Activated T-cell treated with anti-CD3 and anti-CD28 coated beads, Interleukin-2, amount 50 U/mL, for 48 hours (primary cell): Measurements from ENCODE around the gene MRPL21.

Experiments
- DNase-seq, 2 experiments: peaks; one replicate each; pipeline ENCODE4 v3.0.0-alpha.2; 2020

The MRPL21 gene

DNA sequence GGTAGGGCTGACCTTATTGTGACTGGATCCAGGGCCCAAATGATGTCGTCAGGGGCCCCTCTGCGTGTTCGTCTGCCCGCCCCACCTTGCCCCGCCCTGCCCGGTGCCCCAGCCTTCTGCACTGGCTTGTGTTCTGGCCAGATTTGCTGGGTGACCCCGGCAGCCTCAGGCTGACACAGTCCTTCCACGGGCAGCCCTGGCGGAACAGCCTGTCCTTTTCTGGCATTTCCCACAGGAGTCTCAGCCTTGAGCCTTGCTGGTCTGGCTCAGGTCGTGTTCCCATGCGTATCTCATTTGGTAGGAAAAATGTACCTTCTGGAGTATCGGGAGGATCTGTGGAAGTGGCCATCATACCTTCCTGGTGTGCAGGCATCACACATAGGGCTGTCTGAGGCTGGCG is 31.0 kb upstream of the MRPL21 start:
- DNase-seq, result no peak

DNA sequence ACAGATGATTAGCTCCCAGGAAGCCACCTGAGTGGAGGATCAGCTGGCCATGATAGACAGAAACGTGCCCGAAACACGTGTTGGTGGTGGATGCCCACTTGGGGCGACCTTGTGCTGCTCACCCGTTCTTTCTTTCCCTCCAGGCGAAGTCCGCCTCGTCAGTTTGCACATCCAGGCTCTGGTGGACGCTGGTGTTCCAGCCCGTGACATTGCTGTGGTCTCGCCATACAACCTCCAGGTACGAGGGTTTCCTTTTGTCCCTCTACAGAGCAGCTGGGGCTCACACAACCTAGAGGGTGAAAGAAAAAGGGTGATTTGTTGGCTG is 30.7 kb upstream of the MRPL21 start:
- DNase-seq, result no peak

DNA sequence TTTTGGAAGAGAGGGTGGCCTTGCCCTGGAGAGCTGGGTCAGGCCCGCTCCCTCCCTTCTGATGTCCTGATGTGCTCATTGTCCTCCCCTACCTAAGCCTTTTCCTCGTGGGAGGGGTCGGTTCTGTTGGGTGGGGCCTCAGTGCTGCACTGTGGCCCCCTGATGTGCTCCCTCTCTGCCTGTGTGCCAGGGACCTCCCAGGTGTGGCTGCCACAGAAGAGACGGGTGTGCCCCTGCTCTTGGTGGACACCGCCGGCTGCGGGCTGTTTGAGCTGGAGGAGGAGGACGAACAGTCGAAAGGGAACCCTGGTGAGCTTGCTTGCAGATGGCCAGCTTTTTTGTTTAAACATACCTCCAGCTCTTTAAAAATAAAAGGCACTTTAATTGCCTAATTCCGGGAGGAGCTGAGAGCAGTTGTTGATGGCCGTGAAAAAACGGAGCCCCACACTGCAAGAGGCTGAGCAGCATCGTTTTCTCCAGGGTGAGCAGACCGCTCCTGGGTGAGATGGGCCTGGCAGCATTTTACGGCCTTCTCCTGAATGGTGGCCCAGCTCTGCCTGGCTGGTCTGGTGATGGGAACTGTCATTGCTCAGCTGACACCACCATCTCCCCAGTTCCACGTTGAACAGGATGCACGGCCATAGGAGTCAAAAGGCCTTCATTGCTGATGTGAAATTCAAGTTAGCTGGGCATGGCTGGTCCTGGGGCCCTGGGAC is 30.1 kb upstream of the MRPL21 start:
- no peak for DNase-seq

DNA sequence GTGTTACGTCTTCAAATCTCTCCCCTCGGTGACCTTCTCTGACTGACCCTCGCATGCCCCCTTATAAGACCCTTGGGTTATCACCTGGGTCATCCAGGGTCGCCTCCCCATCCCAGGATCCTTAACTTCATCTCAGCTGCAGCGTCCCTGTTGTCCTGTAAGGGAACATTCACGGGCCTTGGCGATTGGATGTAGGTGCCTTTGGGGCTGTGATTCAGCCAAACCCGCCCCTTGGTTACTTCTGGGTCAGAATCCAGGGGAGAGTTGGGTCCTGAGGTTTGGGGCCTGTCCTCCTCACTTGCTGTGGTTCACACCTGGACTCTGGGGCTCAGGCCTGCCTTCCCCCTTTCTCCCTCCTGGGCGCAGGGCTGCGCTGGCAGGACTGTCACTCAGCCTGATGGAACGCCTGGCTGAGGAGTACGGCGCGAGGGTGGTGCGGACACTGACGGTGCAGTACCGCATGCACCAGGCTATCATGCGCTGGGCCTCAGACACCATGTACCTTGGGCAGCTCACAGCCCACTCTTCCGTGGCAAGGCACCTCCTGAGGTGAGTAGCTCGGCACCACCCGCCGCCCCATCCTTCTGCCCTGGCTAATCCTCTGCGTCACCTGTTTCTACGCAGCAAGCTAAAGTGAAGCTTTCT is 29.4 kb upstream of the MRPL21 start:
- no peak for DNase-seq

DNA sequence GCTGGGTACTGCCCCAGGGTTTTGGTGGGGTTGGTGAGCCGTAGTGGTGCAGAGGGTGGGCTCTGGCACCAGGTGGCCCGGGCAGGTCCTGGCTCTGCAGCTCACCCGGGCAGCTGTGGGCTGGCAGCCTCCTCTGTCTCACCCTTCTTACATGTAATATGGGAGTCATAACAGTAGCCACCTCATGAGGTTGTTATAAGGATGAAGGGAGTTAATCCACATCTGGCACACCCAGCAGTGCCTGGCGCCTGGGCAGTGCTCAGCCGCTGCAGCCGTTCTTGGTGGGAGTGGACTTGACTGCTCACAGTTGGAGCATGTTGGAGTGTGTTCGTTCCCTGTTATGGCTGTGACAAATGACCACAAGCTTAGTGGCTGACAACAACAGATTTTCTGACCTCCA is 28.7 kb upstream of the MRPL21 start:
- no peak for DNase-seq

DNA sequence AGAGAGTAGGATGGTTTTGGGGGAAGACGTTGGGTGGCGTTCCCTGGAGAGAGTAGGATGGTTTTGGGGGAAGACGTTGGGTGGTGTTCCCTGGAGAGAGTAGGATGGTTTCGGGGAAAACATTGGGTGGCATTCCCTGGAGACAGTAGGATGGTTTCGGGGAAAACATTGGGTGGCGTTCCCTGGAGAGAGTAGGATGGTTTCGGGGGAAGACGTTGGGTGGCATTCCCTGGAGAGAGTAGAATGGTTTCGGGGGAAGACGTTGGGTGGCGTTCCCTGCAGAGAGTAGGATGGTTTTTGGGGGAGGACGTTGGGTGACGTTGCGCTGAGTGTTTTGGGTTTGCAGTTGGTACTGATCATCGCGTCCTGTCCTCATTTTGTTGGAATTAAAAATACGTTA is 28.3 kb upstream of the MRPL21 start:
- no peak for DNase-seq

DNA sequence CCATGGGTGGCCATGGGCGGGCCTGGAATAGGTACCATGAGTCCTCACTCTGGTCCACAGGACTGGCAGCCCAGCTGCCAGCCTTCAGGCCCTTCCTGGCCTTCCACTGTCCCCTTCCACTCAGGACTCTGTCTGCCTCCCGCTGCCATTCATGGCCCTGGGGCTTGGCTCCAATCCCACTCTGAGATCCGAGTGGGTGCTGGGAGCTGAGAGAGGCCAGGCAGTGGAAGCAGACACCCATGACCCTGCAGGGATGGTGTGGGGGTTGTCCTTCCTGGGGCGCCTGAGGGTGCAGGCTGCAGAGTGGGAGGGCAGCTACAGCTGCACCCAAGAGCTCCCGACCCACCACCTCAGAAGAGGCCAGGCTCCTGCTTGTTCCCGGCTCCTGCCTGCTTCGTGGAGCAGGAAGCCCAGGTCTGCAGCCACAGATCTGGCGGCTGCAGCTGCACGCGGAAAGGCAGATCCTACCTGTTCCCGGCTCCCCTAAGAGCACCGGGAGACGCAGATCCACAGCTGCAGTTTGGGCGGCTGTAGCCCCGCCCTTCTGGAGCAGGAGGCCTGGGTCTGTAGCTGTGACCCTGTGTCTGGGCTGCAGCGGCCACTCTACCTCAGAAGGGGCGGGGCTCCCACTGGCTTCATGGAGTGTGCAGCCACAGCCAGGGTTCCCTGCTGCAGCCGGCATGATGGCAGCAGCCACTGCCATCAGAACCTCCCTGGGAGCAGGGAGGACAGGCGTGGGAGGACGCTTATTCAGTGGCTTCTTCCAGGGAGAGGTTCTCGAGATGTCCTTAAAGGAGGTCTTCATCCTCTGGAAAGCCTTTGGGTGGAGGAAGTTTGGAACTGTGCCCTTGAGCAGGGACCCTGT is 27.6 kb upstream of the MRPL21 start:
- no peak for DNase-seq

DNA sequence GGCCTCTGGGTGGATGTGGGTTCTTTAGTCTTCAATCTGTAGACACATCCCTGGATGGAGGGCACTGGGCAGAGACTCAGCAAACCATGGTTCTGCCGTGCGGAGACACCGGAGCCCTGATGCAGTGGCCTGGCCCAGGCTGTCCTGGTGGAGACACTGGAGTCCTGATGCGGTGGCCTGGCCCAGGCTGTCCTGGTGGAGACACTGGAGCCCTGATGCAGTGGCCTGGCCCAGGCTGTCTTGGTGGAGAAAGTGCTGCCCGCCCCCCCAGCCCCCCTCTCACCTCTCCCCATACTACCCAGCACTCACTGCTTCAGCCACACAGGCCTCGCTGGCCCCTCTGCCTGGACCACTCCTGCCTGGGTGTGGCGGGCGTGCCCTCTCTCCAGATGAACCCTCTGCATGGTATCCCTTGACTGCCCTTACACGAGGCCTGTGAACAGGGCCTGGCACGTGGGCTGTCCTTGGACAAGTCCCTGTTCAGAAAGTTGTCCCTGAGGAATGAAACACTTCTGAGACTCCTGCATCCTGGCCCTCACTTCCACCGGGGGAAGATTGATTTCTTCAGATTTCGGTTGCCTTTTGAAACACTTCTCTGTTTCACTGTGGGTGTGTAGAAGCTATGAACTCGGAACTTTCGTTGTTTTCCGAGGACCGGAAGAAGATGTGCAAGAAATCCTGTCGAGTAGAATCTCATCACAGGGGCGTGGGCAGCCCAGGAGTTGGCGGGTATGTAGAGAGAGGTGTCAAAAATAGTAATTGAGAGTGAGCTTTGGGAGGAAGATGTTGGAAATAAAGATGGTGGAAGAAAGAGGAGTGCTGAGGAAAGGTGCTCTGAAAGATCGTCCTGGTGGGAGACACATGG is 26.3 kb upstream of the MRPL21 start:
- DNase-seq, result no peak

DNA sequence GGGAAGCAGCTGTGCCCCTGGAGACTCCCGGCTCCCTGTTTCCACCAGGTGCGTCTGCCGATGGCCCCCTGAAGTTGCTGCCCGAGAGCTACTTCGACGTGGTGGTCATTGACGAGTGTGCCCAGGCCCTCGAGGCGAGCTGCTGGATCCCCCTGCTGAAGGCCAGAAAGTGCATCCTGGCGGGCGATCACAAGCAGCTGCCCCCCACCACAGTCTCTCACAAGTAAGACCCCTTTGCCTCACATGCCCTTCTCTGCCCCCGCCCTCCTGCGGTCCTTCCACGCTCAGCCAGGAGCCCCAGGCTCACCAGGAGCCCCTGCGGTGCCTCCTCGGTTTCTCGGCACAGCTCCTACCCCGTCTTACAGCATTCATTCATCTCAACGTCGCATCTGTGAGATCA is 25.5 kb upstream of the MRPL21 start:
- no peak for DNase-seq

DNA sequence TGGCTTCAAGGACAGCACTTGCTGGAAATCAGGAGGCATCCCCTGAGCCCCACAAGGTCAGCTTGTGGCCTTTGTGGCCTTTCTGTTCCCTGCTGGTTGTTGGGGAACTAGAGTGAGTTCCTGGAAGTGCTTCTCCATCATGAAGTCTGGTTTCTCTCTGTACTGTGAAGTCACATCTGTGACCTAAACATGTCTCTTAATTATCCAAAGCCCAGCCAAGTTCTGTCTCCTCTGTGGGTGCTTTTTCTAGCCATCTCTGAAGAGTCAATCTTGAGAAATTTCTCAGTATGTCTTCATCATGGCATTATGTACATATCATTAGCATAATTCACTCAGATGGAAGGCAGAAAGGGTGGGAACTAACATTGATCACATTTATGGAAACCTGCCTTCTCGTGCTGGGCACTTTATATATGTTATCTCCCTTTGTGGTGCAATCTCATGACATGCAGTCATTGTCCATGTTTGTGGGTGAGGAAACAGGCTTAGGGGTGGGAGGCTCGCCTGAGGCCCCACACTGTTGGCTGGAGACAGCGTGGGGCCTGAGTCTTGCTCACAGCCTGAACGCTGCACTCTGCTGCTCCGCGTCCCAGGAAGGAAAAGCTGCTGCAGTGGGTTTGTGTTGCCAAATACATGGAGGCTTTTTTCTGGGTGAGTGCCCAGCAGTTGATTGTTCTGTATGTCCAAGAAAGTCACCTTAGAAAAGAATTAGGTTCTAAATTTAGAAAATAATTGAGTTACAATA is 24.7 kb upstream of the MRPL21 start:
- DNase-seq, result no peak

DNA sequence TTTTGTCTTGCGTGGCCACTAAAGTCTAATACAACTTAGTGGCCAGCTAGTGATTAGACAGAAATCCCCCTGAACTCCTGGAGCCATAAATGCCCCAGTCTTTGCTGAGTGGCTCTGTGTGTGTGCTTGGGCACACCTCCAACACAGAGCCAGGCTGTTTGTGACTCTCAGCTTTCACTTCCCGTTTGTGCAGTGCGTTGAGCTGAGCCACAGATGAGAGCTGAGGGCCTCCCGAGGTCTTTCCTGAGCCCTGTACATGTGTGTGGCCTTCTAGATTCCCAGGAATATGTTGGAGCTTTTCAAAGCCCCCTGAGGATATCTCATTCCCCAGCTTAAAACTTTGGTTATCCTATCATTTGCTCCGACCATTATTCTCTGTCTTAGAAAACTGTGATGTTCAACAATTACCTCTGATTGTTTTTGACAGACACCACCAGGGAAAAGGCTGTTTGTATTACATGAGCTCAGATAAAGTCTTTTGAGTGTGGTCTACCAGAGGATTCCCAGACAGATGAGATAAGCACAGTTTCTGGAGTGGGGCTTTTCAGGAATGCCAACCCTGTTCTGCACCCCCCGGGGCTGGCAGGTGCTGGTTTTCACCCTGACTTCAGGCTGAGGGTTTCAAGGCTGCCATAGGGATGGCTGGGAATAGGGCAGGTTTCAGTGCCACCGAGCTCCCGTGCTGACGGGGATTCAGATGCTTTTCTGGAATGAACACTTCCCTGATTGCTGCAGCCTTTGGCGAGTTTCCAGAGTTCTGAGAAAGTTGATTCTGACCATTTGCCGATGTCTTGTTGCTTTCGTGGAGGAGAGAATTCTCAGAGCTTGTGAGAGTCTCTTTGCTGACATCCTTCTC is 23.9 kb upstream of the MRPL21 start:
- DNase-seq, result no peak

DNA sequence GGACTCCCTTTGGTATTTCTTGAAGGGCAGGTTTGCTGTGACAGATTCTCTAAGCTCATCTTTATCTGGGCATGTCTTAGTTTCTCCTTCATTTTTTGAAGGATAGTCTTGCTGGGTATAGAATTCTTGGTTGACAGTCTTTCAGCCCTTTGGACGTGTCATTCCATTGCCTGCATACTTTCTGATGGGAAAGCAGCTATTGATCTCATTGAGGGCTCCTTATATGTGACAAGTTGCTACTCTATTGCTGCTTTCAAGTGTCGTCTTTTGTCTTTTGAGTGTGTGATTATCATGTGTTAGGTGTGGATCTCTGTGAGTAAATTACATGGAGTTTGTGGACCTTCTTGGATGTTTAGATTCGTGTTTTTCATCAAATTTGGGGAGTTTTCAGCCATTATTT is 22.0 kb upstream of the MRPL21 start:
- DNase-seq, result no peak

DNA sequence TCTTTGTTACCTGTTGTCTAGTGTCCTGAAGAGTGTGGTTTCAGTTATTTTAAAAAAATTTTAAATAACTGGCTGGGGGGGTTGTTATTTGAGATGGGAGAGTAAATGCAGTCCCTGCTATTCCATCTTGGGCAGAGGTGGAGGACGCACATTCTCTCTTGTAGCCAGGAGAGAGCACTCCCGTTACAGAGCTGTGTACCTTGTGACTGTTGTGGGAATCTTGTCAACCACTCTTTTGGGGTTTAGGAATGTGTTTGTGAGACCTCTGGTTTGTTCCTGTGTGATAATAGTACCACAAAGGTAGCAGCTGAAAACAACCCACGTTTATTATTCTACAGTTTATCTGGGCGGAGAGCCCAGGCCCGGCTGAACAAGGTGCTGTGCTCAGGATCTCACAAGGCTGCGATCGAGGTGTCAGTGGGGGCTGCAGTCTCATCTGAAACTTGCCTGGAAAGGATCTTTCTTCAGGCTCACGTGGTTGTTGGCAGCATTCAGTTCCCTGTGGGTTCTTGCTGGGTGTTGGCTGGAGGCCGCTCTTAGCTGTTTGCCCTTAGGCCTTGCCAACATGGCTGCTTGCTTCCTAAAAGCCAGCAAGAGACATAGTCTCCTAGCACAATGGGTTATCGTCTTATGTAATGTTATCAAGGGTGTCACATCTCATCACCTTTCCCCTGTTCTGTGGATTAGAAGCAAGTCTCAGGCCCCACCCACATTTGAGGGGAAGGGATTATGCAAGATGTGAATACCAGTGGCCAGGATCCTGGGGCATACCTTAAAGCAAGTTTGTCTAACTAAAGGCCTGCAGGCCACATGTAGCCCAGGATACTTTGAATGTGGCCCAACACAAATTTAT is 20.7 kb upstream of the MRPL21 start:
- DNase-seq, result no peak

DNA sequence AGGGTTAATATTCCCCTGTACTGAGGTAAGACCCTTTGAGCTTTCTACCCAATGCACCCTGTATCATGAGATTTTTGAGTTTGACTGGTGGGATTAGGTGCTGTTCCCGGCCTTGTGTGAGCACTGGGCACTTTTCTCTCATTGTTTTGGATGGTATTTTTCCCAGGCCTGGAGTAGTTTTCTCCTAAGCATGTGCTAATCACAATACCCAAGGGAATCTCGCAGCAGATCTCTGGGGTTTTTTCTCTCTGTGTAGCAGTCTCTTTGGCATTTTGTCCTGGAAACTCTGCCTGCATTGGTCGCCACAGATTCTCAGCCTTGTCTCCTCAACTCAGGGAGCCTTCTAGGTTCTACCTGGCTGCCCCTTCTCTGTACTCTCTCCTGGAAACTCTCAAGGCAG is 20.0 kb upstream of the MRPL21 start:
- no peak for DNase-seq

DNA sequence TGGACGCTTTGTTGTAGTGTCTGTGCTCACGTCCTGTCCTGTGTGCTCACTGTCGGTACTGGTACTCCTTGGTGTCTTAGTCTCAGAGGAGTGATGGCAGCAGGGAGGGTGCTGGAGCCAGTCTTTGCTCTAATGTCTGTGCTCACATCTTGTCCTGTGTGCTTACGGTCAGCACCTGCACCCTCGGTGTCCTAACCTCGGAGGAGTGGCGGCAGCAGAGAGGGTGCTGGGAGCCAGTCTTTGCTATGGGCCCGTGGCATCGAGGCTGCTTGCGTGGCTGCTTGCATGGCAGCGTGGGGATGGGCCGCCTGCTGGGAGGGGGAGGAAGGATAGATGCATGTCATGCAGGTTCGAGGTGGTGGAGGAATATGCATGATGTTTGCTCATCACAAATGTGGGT is 12.8 kb upstream of the MRPL21 start:
- no peak for DNase-seq

DNA sequence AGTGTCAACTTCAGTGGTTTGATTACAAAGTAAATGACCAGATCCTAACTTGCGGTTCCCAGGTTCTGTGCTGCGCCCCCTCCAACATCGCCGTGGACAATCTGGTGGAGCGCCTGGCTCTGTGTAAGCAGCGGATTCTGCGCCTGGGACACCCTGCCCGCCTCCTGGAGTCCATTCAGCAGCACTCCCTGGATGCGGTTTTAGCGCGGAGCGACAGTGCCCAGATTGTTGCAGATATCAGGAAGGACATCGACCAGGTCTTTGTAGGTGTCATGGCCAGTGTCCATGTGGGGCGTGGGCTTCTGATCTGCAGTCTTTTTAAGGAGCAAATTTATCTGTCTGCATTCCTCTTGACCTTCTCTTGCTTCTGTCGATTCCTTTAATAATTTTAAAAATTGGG is 11.1 kb upstream of the MRPL21 start:
- DNase-seq, result no peak

DNA sequence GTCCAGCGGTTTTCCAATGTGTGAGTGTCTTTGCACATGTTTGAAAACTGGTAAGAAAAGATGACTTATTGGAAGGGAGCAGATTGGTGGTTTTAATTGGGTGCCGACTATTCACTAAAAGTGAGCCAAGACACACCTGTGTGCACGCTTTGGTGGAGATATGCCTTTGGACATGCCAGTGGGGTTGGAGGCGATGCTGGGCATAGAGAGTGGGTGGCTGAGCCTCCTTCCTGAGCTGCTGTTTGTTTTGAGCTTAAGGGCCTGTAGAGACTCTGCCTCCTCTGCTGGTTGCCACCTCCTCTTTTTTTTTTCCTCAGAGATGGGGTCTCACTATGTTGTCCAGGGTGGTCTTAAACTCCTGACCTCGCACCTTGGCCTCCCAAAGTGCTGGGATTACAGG is 9.6 kb upstream of the MRPL21 start:
- DNase-seq, result no peak

DNA sequence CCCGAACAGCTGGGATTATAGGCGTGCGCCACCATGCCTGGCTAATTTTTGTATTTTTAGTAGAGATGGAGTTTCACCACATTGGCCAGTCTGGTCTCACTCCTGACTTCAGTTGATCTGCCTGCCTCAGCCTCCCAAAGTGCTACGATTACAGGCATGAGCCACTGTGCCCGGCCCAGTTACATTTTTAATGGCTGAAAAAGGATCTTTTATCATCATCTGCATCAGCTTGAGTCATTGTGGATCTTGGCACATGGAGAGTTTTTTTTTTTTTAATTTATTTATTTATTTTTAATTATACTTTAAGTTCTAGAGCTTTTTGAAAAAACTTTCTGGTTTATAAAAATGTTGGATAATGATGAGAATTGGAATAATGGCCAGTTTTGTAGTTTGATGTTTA is 8.6 kb upstream of the MRPL21 start:
- DNase-seq, result no peak

DNA sequence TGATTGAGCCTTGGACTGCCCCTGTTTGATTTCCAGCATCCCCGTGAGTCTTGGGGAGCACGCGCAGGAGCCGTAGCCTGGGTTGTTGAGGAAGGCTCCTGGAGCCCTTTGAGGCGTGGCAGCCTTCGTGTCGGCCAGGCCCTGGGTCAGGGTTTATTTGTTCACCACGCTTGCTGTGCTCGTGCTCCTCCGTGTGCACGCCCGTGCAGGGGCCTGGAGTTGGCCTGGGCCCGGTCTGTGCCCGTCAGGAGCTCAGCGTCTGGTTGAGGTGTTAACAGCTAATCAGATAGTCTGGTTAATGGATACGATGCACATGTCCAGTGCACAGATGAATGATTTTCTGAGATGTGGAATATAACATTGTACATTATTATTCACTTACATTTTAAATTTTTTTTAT is 8.1 kb upstream of the MRPL21 start:
- DNase-seq, result no peak

DNA sequence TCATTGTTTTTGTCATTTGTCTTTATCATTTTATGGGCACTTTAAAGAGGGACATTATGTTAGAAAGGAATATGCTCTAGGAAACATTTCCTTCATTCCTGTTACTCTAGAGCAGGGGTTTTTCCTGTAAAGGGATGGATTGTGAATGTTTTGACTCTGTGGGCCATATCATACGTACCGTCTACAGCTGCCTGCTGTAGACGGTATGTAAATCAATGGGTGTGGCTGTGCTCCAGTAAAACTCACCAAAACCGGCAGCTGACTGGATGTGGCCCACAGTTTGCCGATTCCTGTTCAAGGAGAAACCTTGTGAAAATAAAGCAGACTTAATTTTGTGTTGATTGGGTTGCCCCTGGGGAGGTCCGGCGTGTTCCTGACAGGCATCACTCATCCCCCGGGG is 7.3 kb upstream of the MRPL21 start:
- no peak for DNase-seq

DNA sequence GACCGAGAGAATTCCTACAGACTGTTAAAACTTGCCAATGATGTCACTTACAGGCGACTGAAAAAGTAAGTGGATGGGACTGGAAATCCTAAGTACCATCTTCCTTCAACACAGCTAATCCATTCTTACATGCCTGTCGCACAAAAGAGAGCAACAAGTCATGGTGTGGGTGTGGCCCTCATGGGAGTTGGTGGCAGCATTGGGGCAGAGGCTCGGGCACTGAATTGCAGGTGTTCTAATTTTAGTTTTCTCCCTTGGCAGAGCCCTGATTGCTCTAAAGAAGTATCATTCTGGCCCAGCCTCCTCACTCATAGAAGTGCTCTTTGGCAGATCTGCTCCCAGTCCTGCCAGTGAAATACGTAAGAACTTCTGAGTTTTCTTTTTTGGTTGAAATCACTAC is 4.6 kb upstream of the MRPL21 start:
- DNase-seq, result no peak
